Activated gamma-delta T cell treated with anti-CD3 and anti-CD28 coated beads, Interleukin-2, amount 50 U/mL, for 16 hours (primary cell): Measurements from ENCODE around the gene MSI2.
"Not testable (repeated sequence)": the region's sequence is repeated elsewhere in the genome, so short reads cannot be mapped to it uniquely, and the experiment has no call there.

Source experiments
- DNase-seq: peaks from one replicate; pipeline ENCODE4 v3.0.0-alpha.2; 2020; ENCODE audit warnings: low read depth

Gene MSI2

DNA sequence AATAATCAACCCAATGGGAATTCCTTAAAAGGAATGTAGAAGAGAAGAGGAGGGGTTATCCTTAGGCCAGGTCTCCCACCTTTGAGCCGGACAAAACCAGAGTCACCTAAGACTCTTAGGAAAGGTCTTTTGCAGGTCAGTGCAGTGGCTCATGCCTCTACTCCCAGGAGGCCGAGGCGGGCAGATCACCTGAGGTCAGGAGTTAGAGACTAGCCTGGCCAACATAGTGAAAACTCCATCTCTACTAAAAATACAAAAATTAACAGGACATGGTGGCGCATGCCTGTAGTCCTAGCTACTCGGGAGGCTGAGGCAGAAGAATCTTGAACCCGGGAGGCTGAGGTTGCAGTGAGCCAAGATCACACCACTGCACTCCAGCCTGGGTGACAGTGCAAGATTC lies 365.5 kb downstream of the MSI2 start:
- not testable (repeated sequence) for DNase-seq

DNA sequence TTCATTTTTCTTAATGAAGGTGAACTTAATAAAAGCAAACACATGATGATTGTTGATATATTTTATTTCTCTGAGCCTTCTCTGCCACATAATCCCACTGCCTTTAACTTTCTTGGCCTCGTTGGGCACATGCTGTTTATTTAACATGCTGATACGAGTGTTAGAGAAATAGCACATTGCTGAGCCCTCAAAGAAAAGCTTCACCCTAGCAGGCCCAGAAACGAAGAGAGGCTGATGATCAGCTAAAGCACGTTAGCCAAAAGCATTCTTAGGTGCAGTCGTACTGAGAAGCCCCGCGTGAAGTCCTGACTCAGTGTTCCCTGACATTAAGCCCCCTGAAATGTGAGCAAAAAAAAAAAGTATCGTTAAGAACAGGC lies 366.0 kb downstream of the MSI2 start:
- no peak for DNase-seq

- DNase-seq, result no peak
Observed at GRCh38 chr17:57622683-57623433, 366.5 kb downstream of the MSI2 start.

DNA sequence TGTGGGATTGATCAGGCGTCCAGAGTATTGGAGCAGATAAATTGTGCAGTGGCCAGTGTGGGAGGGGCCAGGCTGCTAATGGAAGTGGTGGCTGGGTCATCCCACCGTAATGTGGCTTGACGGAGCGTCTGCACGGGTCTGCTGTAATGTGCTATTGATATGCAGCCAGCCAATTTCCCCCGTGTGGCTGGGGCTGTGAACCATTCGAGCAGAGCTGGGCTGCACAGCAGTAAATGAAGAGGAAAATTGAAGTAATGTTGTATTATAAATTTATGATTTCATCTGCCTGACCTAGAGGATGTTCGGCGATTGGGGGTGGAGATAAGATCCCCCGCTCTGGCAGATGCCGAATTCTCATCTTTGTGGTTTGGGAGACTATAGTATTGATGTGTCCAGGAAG lies 367.3 kb downstream of the MSI2 start:
- DNase-seq, result no peak

DNA sequence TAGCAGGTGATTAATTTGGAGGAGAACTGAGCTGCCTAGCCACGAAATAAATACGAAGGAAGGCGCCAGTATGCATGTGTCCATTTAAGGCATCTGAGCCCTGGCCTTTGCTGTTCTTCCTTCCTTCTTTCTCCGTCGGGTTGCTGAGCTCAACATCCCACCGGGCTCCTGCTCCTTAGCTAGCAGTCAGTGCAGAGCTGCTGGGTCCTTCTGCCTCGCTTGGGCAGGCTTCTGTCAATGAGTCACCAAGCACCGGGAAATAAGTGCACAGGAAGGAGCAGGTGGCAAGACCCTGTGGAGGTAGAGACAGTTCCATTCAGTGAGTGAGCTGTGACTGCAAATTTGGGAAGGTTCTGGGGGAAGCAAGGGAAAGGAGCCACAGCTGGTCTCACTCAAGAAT lies 368.1 kb downstream of the MSI2 start:
- DNase-seq, result no peak

GRCh38 chr17:57625511-57625910 lies 369.2 kb downstream of the MSI2 start:
- no peak for DNase-seq

- no peak for DNase-seq
Observed at GRCh38 chr17:57625957-57626356, 369.6 kb downstream of the MSI2 start.

DNA sequence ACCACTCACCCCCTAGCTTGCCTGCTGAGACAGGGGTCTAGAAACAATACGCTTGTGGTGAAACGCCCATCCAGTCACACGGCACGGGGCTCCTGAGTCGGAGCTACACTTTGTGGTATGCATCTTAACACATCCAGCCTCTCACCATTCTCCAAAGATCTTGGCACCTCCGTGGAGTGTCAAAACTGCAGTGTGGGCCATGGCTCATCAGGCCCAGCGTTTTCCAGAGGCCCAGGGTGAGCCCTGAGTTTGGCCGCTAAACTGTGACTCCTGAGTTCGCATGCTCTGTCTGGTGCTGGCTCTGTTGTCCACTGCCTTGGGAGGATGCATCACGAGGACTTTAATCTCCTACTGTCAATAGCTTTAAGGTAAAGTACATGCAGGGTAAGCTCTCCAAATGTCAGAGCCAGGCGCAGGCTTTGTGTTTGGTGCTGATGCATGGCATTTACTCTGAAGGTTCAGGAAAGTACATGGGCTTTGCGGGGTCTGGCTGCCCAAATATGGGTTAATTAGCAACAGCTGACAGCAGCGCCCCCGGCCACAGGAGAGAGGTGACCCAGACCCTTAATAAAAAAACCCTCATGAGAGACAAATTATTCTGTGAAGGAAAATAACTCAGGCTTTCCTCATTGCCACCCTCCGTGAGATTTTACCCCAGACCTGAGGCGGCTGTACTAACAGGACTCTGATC lies 370.3 kb downstream of the MSI2 start:
- no peak for DNase-seq

- DNase-seq, result no peak
Observed at GRCh38 chr17:57627591-57627990, 371.3 kb downstream of the MSI2 start.

GRCh38 chr17:57628421-57628820 lies 372.1 kb downstream of the MSI2 start:
- DNase-seq, result no peak

DNA sequence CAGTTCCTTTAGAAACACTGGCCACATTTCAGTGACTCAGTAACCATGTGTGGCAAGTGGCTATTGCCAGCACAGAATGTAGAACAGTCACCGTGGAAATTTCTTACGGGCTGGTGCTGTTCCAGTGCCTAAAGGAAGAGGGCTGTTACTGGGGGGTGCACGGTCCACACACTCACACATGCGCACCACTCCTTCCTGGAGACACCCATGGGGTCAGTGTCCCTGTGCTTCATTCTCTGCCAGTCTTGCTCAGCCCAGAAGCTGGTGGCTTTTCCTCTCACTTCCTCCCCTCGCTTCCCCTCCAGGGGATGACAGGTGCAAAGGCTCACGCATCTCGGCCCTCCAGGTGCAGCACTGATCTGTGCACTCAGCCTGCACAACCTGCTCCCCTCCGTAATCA lies 373.1 kb downstream of the MSI2 start:
- DNase-seq, result no peak

DNA sequence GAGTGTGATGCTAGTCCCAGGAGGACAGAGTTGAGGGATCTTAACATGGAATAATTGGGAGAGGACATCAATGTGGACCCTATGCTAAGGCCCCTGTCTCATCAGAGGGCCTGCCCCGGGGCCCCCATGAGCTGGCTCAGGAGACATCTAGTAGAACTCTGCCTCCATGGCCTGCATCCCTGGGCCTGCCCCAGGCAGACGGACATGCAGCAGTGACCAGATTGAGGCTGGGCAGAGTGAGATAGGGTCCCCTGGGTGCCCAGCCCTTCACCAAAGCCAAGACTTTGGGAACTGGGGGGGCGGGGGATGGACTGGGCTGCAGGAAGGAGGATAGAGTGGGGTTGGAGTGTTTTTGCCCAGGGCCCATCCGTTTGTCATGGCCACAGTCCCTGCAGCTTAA lies 373.6 kb downstream of the MSI2 start:
- DNase-seq, result no peak

DNA sequence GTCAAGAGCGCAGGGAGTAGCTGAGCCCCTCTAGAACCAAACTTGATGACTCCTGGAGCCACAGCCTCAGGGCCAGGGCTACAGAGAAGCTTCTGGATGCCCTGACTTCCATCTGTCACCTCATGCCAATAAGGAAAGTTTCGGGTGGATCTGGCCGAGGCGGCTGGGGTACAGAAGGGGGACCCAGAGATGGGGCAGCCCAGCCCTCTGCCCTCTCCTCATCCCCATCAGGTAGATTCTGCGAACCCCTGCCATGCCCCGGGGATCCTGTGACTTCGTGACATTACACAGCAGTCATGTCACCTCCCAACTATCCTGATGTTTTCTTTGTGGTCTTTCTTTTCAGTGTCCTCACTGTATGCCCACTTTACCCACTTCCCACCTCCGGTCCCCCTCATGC lies 374.4 kb downstream of the MSI2 start:
- no peak for DNase-seq

- DNase-seq, result no peak
Observed at GRCh38 chr17:57631871-57632270, 375.5 kb downstream of the MSI2 start.

GRCh38 chr17:57632294-57632693 lies 376.0 kb downstream of the MSI2 start:
- DNase-seq, result no peak

DNA sequence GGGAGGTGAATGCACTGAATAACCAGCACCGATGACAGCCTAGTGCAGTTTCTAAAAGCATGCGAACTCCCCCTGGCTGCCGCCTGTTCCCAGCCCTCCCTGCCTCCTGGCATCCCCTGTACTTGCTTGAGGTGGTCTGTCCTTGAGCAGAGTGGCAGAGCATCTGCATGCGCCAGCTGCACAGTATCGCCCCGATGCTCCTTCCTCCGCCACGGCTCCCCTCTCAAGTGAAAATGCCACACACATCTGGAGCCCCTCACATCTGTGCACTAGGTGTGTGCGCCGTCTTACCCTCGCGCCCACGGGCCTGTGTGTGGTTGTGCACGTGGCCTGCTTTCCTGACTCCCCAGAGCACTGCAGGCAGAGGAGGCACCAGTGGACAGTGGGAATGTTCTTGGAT lies 376.9 kb downstream of the MSI2 start:
- no peak for DNase-seq

GRCh38 chr17:57634713-57635465 lies 378.6 kb downstream of the MSI2 start:
- no peak for DNase-seq

DNA sequence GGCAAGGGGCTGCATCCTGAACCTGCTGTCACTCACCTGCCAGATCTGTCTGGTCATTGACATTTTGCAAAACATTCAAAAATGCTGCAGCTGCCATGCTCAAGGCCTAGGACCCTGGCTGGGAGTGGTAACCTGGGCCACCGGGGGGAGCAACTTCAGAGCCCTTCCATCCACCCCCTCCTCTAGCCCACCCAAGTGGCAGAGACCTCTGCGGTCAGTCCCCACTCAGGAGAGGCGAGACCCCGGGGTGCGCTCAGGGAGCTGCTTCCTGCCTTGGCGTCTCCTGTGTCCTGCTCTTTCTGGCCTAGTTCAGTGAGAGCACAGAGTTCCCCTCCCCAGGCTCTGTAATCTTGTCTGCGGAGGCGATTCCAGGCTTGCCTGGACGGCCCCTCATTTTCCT lies 380.0 kb downstream of the MSI2 start:
- DNase-seq, result no peak

DNA sequence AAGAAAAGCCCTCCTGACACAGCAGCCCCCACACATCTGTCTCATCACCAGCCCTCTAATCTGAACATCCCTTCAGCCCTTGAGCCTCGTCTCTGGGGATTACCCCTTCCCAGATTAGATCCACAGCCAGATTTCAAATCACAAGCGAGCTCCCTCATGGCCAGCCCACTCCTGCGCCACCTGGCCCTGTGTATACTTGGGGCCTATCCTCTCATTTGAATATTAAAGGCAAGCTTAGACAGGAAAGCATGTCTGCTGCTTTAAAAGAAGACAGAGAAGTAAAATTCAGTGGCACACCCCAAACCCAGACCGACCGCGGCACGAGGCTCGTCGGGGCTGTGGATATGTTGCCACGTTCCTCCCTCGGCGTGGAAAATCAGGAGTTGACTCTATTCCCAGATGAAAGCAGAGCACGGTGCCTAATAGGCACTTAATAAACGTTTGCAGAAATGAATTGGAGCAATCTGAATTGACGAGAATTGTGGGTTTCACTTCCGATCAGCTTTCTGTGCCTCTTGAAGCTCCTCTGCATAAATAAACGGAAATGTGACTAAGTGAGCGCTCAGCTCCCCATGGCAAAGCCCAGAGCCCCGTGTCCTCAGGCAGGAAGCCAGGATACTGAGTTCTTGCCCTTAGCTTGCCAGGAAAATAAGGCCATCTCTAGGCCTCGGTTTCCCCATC lies 380.8 kb downstream of the MSI2 start:
- DNase-seq, result no peak

DNA sequence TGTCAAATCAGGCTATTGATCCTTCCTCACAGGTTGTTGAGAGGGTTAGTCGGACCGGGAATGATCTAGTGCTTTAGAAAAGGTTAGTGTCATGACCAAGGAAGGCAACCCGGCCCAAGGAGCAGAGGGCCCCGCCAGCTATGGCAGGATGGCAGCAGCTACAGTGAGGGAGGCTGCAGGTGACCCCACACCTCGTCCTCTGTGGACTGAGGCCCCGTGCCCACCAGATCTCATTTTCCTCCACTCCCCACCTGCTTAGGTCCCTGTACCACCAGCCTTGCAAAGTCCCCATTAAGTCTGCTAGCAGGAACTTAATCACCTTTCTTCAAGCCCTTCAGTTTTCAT lies 381.3 kb downstream of the MSI2 start:
- no peak for DNase-seq

DNA sequence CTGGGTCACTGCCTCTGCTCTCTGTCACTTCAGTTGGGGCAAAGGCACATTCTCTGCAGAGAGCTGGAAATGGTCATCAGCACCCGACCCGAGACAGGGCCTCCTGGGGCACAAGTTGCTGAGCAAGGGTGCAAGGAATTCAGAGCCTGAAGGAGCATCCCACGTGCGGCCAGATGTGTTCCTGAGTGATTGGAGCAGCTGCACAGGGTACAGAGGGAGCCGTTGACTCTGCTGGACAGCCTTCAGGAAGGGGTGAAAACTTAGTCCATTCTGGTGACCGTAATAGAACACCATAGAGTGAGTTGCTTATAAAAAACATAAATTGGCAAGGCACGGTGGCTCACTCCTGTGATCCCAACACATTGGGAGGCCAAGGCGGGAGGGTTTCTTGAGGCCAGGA lies 382.0 kb downstream of the MSI2 start:
- DNase-seq, result no peak

DNA sequence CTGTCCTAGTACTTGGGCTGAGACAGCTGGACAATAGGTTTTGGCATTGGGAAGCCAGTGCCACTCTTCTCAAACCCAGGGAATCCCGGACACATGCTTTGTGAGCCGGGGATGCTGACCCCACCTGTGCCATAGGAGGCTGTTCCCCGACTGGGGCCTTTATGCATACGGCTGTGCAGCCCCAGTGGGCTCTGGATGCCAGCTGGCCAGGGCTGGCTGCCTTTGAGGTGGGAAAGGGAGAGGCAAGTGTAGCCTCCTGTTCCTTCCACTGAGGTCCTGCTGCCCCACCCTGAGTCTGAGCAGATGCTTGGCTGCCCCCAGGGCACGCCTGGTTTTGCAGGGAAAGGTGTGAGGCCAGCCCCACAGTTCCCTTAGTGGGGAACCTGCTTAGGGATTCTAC lies 383.1 kb downstream of the MSI2 start:
- DNase-seq, result no peak

GRCh38 chr17:57640079-57640478 lies 383.8 kb downstream of the MSI2 start:
- no peak for DNase-seq
